C4-2B (cell line): ENCODE data around the gene NELFCD.
"Not testable (repeated sequence)": the region's sequence is repeated elsewhere in the genome, so short reads cannot be mapped to it uniquely, and the experiment has no call there.

ENCODE experiments used
- H3K27ac ChIP-seq: fragments of 450-650 bp; 2 replicates; pipeline ENCODE4 v1.5.1; 2017
- ZFX ChIP-seq: fragments of 450-650 bp; IDR thresholded peaks from 2 replicates; pipeline ENCODE4 v1.6.1; 2017
- TF ChIP-seq, protein P1 (sequence below): fragments of 450-650 bp; conservative IDR thresholded peaks from 2 replicates; pipeline ENCODE4 v1.5.1; 2017; ENCODE audit warnings: mild to moderate bottlenecking

NELFCD gene

DNA sequence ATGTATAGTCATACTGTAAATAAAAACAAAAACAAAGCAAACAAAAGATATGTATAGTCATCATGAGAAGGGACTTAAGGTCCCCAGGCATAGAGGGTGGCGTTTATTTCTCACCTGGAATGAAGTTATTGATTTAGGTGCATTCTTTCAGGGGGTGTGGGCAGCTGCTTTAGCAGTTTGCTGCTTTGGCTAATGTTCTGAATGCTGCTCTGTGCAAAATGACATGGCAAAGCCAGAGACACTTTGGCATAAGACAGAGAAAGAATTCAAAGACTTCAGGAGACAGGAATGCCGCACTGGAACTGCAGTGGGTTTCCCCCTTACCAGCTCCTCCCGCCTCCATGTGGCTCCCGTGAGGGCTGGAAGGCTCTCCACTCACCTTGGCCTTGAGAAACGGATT is 36.4 kb upstream of the NELFCD start:
- H3K27ac ChIP-seq: no peak overlapping the region
- TF ChIP-seq, protein P1, sequence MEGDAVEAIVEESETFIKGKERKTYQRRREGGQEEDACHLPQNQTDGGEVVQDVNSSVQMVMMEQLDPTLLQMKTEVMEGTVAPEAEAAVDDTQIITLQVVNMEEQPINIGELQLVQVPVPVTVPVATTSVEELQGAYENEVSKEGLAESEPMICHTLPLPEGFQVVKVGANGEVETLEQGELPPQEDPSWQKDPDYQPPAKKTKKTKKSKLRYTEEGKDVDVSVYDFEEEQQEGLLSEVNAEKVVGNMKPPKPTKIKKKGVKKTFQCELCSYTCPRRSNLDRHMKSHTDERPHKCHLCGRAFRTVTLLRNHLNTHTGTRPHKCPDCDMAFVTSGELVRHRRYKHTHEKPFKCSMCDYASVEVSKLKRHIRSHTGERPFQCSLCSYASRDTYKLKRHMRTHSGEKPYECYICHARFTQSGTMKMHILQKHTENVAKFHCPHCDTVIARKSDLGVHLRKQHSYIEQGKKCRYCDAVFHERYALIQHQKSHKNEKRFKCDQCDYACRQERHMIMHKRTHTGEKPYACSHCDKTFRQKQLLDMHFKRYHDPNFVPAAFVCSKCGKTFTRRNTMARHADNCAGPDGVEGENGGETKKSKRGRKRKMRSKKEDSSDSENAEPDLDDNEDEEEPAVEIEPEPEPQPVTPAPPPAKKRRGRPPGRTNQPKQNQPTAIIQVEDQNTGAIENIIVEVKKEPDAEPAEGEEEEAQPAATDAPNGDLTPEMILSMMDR: no peak

DNA sequence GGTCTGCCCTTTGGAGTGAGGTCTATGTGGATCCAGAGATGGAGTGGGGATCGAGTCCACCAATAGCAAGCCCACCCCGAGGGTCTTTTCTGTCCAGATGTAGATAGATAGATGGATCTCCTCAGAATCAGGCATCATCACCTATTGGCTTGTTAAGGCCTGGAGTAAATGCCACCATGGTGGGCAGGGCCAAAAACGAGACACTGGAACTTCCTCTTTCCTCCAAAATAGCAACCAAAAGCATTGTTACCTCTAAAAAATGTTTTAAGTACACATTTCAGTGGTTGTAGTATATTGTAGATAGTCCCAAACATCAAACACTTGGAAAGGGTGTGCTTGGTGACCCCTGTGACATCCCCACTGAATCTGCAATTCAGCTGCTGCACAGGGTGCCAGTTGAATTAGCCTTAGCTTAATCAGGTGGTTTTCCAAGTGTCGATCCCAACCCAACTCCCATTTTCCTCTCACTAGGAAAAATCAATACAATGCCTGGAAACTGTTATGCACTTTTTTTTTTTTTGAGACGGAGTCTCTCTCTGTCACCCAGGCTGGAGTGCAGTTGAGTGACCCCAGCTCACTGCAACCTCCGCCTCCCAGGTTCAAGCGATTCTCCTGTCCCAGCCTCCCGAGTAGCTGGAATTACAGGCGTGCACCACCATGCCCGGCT is 35.0 kb upstream of the NELFCD start:
- TF ChIP-seq ZFX: no peak
- TF ChIP-seq, protein P1: no peak

DNA sequence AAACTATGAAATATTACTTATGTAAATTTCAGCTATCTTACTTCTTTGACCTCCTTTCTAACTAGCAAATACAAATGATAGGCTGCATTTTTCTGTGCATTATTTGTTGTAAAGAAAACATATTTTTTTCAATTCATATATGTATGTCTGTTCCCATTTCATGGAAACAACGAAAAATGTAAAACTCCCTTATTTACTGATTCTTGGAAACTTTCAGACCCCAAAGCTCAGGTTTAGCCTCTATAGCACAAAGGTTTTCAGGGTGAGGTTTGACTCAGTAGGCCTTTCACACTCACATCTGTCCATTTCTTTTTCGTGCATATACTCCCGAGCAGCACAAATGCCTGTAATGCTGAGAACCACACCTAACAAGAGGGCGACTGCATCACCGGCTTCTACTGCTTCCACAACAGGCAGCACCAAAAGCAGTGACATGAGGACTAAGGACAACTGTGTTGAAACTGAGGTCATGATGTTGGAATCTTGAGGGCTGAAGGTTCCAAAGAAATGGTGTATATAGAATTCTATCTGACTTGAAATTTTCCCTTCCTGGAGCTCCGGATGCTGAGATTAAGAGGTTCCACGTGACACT is 33.2 kb upstream of the NELFCD start:
- not testable (repeated sequence) for H3K27ac ChIP-seq

More for the DNA sequence above, 35.0 kb upstream of the NELFCD start:
- H3K27ac ChIP-seq: no peak overlapping the region

DNA sequence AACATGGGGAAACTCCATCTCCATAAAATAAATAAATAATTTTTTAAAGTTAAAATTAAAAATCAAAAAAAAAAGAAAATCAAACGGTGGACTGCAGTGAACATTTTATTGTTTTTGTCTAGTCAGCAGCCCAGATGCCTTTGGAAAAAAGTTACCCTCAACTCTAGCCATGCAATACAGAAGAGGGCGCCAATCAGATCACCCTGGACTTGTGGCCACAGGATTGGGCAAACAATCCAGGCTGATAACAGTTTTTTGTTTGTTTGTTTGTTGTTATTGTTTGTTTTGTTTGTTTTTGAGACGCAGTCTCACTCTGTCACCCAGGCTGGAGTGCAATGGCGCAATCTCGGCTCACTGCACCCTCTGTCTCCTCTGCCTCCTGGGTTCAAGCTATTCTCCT is 30.5 kb upstream of the NELFCD start:
- H3K27ac ChIP-seq: no peak overlapping the region
- TF ChIP-seq, protein P1: peak; percentile 21
- TF ChIP-seq ZFX: no peak

DNA sequence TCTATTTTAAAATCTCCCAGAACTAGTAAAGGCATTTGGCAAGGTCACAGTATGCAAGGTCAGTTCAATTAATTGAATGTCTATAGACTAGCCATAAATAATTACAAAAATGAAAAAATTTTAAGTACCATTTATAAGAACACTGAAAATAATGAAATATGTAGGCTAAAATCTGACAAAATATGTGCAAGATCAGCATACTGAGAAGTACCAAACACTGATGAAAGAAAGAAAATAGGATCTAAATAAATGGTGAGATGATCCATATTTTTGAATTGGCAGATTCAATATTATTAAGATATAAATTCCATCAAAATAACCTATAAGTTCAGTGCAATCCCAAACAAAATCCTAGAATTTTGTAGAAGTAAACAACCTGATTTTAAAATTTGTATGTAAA is 28.0 kb upstream of the NELFCD start:
- TF ChIP-seq, protein P1: no peak
- no peak for TF ChIP-seq ZFX
- H3K27ac ChIP-seq: no peak overlapping the region

DNA sequence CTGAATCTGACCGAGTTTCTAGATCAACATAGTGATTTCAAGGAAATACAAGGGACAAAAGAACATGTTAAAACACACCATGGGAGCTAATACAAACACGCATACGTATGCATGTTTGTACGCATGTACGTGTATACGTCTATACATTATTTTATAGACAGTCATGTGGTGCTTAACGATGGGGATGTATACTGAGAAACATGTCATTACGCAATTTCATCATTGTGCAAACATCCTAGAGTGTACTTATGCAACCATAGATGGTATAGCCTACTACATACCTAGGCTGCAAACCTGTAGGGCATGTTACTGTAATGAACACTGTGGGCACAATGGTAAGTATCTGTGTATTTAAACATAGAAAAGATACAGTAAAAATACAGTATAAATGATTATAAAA is 25.0 kb upstream of the NELFCD start:
- no peak overlapping the region for H3K27ac ChIP-seq
- TF ChIP-seq, protein P1: no peak
- no peak for TF ChIP-seq ZFX

DNA sequence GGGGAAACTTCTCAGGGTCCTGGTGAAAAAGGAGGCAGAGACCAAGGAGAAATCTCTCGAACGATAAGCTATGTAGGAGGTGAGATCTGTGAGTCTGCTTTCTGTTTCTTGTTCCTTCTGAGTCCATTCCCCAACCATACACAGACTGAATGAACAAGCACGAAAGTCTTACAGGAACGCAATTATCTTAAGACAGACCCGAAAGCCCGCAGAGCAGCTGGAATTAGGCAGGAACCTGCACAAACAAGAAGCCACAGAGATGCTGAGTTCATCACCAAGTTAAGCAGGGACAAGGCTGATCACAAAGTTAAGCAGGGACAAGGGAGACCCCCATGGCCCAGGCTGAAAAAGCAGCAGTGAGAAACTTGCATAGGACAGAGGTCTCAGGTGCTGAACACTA is 21.4 kb upstream of the NELFCD start:
- TF ChIP-seq, protein P1: no peak
- TF ChIP-seq ZFX: no peak
- no peak overlapping the region for H3K27ac ChIP-seq

DNA sequence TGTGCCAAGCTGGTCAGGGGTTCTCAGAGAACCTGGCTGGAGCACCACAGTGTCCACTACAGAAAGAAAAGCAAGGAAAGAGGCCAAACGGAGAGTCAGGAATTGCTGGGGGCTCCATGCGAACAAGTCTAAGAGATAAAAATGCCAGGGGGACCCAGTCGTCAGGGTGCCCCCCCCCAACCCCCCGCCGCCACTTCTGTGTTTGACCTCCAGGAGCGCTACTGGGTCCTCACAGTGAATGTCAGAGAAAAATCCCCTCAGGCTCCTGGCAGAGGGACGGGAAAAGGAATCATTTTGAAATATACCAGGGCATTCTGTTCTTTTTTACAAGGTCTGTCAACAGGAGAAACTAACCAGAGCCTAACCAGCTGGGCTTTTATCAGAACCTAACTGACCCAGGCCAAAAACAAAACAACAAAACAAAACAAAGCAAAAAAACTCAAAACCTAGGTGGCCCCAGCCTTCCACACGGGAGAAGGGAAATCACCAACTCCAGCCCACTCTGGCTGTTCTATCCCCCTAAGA is 17.9 kb upstream of the NELFCD start:
- no peak overlapping the region for H3K27ac ChIP-seq
- TF ChIP-seq, protein P1: peak; percentile 37
- TF ChIP-seq ZFX: no peak

DNA sequence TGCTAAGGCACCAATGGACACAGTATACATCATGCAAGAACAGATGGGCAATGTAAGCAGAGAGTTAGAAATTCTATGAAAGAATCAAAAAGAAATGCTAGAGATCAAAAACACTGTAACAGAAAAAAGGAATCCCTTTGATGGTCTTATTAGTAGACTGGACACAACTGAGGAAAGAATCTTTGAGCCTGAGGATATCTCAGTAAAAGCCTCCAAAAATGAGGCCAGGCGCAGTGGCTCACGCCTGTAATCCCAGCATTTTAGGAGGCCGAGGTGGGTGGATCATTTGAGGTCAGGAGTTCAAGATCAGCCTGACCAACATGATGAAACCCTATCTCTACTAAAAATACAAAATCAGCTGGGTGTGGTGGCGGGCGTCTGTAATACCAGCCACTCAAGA is 17.1 kb upstream of the NELFCD start:
- H3K27ac ChIP-seq: not testable (repeated sequence)
